Stimulated activated CD8-positive, alpha-beta memory T cell treated with anti-CD3 and anti-CD28 coated beads, Interleukin-15, amount 100 ng/mL, for 48 hours (primary cell): ENCODE results near the gene ZFAND2B.

Experiments
- DNase-seq, 2 donors: peaks; one replicate each; pipeline ENCODE4 v3.0.0-alpha.2; 2020; ENCODE audit warnings: low read depth in 2 of 2

Gene ZFAND2B

DNA sequence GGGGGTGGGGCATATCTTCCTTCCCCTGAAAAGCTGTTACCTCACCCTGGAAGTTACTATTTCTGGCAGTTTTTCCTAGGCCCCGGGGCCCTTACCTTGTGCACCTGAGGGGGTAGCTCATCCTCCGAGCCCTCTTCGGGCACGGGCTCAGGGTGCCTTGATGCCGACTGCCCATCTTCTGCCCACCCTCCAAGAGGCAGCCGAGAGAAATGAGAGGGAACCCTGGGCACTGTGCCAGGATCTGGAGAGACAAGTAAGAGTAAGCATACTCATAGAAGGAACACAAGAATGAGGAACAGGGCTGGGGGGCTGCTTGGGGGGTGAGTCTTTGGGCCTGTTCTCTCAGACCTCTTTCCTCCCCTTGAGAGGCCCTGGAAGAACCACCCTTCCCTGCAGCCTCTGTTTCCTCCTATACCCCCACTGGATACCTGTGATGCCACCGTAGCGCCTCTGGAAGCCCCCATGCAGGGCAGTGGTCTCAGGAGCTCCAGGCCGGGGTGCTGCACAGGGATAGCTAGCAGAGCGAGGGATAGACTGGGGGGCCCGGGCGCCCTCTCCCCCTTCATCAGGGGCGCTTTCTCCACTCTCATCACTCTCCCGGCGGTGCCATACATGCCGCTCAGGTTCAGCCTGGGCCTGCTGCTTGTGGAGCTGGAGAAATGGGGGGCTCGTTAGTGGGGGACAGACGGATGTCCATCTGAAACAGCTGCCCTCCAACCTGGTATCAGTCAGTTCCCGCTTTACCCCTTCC, 14.2 kb downstream of the ZFAND2B start:
- no peak for DNase-seq

DNA sequence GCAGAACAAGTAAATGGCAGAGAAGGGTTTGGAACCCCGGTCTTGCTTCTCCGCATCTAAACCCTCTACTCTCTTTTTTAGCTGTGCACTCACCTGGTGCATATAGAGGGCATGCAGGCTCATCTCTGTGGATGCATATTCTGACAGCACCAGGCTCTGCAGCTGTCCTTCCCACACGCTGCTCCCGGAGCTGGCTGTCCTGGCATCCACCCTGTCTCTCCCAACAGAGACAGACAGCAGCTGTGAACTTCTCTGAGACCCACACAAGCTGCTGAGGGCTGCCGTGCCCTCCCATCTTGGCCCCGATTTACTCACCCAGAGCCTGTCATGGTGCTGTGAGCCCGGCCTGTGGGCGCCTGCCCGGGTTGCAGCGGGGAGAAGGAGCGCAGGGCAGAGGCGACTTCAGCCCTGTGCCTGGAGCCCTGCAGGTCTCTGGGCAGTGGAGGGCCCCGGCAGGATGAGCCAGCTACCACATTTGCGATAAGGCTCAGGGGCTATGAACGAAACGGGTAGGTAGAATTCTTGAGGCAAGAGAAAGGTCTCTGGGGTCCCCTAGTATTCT, 15.5 kb downstream of the ZFAND2B start:
- no peak for DNase-seq

GRCh38 chr2:219223831-219224610, 17.4 kb downstream of the ZFAND2B start:
- DNase-seq, result no peak

DNA sequence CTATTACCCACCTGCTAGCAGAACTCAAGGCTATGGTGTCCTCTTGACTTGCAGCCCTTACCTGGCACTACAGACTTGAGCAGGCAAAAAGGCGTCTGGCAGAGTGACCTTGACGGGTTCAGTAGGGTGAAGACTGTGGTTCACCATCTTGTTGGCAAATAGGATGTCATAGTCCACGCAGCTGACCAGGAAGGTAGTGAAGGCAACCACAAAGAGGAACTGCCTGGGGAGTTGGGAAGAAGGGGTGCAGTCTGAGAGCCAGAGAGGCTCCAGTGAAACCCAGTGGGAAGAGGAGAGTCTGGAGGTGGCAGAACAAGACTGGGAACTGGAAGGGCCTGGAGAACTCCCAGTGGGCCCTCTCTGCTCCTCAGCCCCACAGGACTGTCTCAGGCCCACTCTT, 18.8 kb downstream of the ZFAND2B start:
- no peak for DNase-seq

- no peak for DNase-seq
Observed at GRCh38 chr2:219228041-219228910, 21.7 kb downstream of the ZFAND2B start.

GRCh38 chr2:219228911-219229304, 22.3 kb downstream of the ZFAND2B start:
- no peak for DNase-seq

DNA sequence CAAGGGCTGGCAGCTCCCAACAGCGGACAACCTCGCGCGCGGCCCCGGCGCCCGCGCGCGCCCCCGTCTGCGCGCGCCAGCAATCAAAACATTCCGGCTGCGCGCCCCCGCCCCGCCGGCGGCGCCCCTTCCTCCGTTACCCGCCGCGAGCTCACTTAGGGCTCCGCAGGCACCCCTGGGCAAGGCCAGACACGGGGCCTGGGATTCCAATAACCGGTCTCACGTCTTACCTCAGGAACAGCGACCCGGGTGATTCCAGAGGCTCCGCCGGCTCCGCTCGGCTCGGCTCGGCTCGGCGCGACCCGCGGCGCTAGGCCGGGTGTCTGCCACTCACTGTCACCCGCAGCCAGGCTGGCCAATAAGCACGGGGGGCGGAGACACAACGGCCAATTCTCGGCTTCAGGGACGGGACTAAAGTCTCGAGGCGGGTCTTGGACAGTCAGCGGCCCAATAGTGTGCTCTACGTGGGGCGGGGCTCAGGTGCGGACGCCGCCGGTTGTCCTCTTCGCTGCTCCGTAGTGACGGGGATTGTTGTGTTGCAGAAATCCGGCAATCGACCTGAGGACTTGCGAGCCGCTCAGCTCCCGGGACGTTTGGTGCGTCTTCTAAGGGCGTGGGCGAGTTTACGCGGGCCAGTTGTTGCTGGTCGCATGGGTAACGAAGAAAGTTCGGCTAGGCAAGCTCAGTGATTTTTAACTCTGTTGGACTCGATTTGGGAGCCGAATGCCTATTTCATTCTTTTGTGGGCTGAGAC, 22.9 kb downstream of the ZFAND2B start, which contains the start of the genes ANKZF1 and ATG9A:
ANKZF1 (plus strand) TSS at position 502 of the 754 bp plus-strand sequence. CDS start 452 bp downstream, outside the sequence.
ATG9A (minus strand) TSS at position 332 of the 754 bp plus-strand sequence. CDS start 1,612 bp downstream, outside the sequence.
- peak; percentile 99 for DNase-seq

- no peak for DNase-seq
Observed at GRCh38 chr2:219230059-219230540, 23.5 kb downstream of the ZFAND2B start.

- DNase-seq, result no peak
Observed at GRCh38 chr2:219234331-219234730, 27.7 kb downstream of the ZFAND2B start.

DNA sequence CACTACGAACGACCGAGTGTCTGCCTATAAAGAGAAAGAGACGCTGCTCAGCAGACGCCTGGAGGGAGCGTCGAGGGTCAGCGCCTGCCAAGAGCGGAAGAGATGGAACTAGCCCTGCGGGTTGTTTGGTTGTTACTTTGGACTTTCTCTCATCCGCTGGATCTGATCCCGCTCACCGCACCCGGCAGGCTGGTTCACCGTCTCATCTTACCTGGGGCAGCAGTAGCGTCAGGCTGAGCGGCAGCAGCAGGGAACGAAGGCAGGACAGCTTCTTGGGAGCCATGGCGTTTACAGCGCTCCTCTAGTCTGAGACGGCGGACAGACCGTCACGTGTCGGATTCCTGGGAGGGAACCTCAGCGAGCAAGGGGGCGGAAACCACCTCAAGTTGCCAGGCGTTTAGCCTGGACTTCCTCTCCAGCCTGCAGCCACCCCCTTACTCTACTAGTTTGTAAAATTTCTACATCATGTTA, 36.7 kb downstream of the ZFAND2B start:
- no peak for DNase-seq

DNA sequence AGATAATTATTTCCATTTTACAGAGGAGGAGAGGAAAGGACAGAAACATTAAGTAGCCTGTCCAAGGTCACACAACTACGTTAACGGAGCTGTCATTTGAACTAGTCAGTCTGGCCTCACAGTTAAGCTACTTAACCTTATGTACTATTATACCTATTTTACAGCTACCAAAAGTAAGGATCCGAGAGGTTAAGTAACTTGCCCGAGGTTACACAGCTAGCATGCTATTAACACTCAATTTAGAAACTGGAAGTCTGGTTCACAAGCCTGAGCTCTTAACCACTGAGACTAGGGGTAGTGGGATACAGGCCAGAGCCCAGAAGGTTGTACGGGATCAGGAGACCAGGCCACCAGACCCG, 38.2 kb downstream of the ZFAND2B start:
- DNase-seq, result no peak

GRCh38 chr2:219245148-219245898, 38.7 kb downstream of the ZFAND2B start, which contains the start of the genes GLB1L and STK16:
Gene GLB1L, minus strand, starts transcription at chr2:219245444. Its CDS starts 1,871 bp downstream, at chr2:219243573.
Gene STK16, plus strand, starts transcription at chr2:219245479. Its CDS starts 521 bp downstream, at chr2:219246000.
- peak; percentile 86 for DNase-seq

- DNase-seq, result no peak
Observed at GRCh38 chr2:219245899-219246230, 39.3 kb downstream of the ZFAND2B start.

DNA sequence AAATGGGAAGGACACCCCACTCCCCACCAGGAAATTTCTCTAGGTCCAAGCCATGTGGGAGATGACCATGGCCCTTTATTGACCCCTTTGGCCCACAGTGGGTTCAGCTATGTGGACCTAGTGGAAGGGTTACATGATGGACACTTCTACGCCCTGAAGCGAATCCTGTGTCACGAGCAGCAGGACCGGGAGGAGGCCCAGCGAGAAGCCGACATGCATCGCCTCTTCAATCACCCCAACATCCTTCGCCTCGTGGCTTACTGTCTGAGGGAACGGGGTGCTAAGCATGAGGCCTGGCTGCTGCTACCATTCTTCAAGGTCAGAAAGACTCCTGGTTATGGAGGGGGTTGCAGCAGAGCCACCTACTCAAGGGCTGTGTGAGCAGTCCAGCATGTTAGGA, 40.0 kb downstream of the ZFAND2B start:
- no peak for DNase-seq

DNA sequence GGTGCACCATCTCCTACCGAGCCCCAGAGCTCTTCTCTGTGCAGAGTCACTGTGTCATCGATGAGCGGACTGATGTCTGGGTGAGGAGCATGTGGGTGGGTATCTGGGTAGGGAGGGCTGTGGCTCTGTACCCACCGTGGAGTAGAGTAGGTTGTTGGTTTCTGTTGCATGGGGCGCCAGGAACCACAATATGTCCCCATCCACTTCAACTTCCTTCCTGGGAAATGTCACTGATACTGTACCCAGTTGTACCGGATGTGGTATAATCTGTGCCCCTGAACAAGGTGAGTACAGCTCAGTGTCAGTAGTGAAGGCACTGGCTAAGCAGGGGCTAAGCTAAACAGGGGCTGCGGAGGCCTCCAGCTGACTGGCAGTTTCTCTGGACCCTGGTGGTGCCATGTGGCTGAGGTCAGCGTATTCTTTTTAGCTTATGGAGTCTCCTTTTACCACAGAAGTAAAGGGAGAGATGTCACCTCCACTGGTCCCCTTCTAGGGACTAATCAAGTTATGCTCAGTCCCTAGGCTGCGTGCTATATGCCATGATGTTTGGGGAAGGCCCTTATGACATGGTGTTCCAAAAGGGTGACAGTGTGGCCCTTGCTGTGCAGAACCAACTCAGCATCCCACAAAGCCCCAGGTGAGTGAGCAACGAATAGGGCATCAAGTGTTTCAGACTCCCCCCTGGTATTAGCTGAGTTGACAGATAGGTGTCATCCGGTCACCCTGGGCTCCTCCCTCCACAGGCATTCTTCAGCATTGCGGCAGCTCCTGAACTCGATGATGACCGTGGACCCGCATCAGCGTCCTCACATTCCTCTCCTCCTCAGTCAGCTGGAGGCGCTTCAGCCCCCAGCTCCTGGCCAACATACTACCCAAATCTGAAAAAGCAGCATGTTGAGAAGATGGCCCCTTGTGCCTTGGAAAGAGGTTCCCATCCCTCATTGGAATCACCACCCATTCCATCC, 41.4 kb downstream of the ZFAND2B start:
- DNase-seq, result peak; percentile 53 to 63

DNA sequence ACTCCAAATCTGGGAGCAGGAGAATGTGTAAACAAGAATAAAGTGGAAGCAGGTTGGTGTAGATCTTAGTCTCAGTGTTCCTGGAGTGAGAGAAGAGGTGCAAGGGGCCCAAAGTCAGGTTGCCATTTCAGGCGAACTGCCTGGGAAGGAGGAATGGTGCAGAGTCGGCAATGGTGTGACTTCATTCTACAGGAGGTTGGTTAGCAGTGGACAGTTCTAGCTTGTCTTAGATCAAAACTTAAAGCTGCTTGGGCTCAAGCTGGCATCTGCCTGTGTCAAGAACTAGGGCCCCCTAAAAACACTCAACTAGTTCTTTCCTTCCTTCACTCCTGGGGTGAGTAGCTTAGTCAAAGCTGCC, 42.2 kb downstream of the ZFAND2B start:
- DNase-seq, result no peak

DNA sequence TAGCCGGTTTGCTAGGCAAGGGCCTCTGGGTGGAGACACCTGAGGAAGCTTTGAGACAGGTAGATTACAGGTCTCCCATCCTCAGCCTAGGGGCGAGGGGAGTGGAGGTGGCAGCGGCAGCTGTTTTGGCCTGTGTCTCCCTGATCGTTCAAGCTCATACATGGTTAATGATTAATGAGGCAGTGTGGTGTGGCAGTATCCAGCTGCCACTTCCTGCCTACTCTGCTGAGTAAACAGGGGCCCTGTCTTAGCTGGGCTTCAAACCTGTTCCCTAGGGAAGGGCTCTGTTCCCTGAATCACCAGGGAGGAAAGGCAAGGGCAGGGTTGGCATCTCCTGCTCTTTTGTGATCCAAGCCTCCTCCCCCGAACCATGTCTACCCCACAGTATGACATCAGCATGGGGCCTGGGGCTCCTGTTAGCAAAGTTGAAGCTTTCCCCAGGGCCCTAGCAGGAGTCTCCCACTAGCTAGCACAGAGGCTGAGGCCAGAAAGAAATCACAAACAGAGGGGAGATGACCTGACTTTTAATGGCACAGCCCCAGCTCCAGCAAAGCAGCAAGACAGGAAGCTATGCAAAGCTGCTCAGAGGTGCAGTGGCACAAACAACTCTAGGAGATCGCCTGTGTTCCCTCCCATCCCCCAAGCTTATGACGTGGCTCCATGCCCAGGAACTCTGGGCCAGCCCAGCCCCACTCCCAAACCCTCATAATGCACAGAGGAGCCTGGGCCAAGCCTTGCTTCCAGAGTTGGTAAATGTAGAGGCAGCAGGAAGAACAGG, 42.8 kb downstream of the ZFAND2B start:
- no peak for DNase-seq
